ENCODE results near the gene PPM1M. TPM values are rescaled to one million over a fixed set of nuclear protein-coding genes. Genes with fewer than 3 reads are reported as not detected.

The PPM1M gene
- total RNA-seq, 1 donor from 2014 or later, result 10.6 TPM

- Mint-ChIP-seq H3K27ac (no peak overlapping the region), H3K27me3 (ENCODE audit: low read depth) (no peaks in the 10 kb centered on the region), H3K36me3 (peaks cover 11% of the 10 kb centered on the region), H3K4me1 (no peaks in the 10 kb centered on the region), H3K4me3 (no peak overlapping the region), H3K9me3 (no peaks in the 10 kb centered on the region)
- DNase-seq (ENCODE audit: low spot score in 2 of 2, unreplicated experiment in 2 of 2), result no peak
- TF ChIP-seq CTCF (IDR thresholded peaks at IDR 0.05; ENCODE audit: unreplicated experiment), result no peak
These were observed 15.9 kb upstream of the PPM1M start for GRCh38 chr3:52229656-52230055.

DNA sequence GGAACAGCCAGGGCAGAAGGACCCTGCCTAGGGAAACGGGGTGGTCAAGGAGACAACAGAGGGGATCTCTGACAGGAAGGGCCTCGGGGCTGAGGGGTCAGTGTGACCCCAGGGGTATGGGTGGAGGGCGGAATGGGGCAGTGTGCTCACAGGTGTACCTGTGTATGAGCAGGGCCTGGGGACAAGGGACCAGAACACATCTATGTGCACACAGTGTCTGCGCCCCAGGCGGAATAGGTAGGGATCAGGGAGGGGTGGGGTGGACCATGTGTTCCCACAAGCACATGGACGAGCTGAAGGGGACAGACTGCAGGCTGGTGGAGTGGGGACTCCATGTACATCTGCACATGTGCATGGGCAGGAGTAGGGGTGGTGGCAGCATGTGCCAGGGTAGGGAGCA lies 15.1 kb upstream of the PPM1M start:
- Mint-ChIP-seq H3K4me1 (no peaks in the 10 kb centered on the region), H3K27me3 (ENCODE audit: low read depth) (no peaks in the 10 kb centered on the region), H3K9me3 (no peaks in the 10 kb centered on the region), H3K27ac (no peak overlapping the region), H3K4me3 (no peak overlapping the region), H3K36me3 (peaks cover 11% of the 10 kb centered on the region)
- no peak for TF ChIP-seq CTCF (IDR thresholded peaks at IDR 0.05; ENCODE audit: unreplicated experiment)
- no peak for DNase-seq (ENCODE audit: low spot score in 2 of 2, unreplicated experiment in 2 of 2)

- Mint-ChIP-seq H3K9me3 (no peaks in the 10 kb centered on the region), H3K27me3 (ENCODE audit: low read depth) (no peaks in the 10 kb centered on the region), H3K36me3 (peaks cover 11% of the 10 kb centered on the region), H3K4me1 (no peaks in the 10 kb centered on the region), H3K4me3 (no peak overlapping the region), H3K27ac (no peak overlapping the region)
- no peak for TF ChIP-seq CTCF (IDR thresholded peaks at IDR 0.05; ENCODE audit: unreplicated experiment)
- DNase-seq (ENCODE audit: low spot score in 2 of 2, unreplicated experiment in 2 of 2), result no peak
These were observed 14.6 kb upstream of the PPM1M start for GRCh38 chr3:52230889-52231499.

DNA sequence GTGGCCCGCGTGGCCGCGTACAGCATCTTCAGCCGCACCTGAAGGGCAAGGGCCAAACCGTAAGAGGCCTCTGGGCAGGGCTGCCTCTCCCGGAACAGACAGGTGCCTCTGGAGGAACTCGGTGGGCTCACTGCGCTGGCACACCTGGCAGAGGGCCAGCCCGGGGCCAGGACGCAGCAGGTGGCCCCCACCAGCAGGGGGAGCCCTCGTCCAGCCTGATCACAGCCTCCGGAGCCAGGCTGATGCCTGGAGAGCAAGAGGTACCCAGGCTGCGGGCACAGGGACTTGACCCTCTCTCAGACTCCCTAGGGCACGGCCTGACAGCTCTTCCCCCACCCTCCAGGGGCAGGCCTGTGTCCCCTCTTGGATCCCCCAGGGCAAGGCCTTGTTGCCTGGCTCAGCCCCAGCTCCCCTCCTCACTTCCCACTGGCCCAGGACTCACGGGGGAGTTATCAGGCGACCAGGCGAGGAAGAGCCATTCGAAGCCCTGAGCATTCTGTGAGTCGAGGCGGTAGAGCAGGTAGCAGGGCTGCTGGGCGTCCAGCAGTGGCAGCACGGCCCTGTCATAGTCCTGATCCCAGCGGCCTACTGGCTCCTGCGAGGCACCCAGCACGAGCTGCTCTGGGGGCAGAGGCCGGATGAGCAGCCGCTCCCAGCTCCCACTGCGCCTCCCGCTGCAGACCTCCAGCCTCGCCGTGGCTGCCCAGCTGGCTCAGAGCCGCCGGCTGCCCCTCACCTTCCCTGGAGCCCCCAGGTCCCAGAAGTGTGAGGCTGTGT lies 13.9 kb upstream of the PPM1M start:
- DNase-seq (ENCODE audit: low spot score in 2 of 2, unreplicated experiment in 2 of 2), result peak; percentile 56 to 82
- Mint-ChIP-seq H3K27me3 (ENCODE audit: low read depth) (no peaks in the 10 kb centered on the region), H3K36me3 (peaks cover 11% of the 10 kb centered on the region), H3K4me3 (no peak overlapping the region), H3K27ac (no peak overlapping the region), H3K4me1 (no peaks in the 10 kb centered on the region), H3K9me3 (no peaks in the 10 kb centered on the region)
- TF ChIP-seq CTCF (IDR thresholded peaks at IDR 0.05; ENCODE audit: unreplicated experiment), result peak; percentile 71

- Mint-ChIP-seq H3K27ac (no peak overlapping the region), H3K9me3 (no peaks in the 10 kb centered on the region), H3K36me3 (peaks cover 11% of the 10 kb centered on the region), H3K4me3 (no peak overlapping the region), H3K4me1 (peaks cover 3% of the 10 kb centered on the region), H3K27me3 (ENCODE audit: low read depth) (no peaks in the 10 kb centered on the region)
- no peak for TF ChIP-seq CTCF (IDR thresholded peaks at IDR 0.05; ENCODE audit: unreplicated experiment)
- DNase-seq (ENCODE audit: low spot score in 2 of 2, unreplicated experiment in 2 of 2), result no peak
These were observed 13.1 kb upstream of the PPM1M start for GRCh38 chr3:52232279-52233107.

Data from mesothelial cell of epicardium (in vitro differentiated cells).